T follicular helper cell (primary cell): ENCODE data around the gene FAF1.

ENCODE experiments used
- DNase-seq: peaks from one replicate; pipeline ENCODE4 v3.0.0-alpha.2; 2020; ENCODE audit warnings: low read depth

FAF1 gene

DNA sequence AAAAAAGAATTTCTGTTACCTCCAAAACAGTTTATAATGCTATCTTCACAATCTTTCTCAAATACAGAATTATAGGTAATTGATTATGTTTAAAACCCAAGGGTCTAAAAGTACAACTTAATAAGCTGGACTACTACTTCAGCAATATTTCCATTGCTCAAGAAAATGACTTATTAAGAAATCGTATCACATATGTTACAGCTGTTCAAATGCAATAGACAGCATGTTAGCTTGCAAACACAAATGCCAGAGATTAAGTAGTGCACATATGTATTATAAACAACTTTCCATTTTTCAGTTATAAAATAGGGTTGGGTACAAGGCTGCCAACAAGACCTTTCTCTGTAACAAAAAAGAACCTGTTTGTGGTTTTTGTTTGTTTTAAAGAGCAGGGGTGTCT lies 325.8 kb downstream of the FAF1 start:
- no peak for DNase-seq

DNA sequence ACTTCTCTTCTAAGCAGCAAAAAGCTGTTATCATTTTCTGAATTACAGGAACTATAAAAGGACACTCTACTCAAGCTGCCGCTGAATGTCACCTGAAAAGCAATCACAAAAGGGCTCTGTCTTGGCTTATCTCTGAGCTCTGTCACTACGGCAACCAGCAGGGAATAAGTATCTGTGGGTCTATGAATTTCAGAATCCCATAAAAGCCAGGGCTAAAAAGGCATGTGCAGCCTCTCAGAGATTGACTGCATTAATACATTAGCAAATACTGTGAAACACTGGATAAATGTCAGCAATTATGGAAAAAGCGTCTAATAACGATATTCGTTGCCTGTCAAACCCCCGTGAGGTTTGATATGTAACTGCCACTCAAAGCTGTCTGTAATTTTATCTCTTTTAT lies 326.6 kb downstream of the FAF1 start:
- no peak for DNase-seq

DNA sequence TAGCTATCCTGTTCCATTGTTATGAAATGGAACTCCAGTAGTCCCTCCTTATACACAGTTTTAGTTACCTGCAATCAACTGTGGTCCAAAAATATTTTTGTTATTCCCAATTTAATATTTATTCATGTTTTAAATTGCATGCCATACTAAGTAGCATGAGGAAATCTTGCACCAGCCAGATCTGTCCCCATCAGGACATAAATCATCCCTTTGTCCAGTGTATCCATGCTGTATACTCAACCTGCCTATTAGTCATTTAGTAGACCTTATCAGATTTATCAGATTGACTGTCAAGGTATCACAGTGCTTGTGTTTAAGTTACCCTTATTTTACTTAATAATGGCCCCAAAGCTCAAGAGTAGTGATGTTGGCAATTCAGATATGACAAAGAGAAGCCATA lies 328.9 kb downstream of the FAF1 start:
- DNase-seq = no peak

DNA sequence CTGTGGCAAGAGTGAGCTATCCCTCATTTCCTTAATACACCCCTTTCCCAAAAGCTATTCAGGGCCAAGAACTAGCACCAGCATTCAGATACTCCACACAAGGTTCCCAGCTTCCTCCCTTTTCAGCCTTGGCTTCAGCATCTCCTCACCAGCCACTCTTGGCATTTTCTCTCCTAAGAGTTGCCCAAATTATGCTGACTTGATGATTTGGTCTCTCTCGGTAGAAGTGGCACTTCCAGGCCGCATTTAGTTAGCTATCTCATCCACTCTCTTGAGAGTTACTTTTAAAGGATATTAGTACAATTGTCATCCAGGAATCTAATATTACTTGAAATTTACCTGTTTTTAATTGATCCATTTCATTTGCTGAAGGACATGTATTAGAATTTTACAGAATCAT lies 337.8 kb downstream of the FAF1 start:
- DNase-seq = no peak

DNA sequence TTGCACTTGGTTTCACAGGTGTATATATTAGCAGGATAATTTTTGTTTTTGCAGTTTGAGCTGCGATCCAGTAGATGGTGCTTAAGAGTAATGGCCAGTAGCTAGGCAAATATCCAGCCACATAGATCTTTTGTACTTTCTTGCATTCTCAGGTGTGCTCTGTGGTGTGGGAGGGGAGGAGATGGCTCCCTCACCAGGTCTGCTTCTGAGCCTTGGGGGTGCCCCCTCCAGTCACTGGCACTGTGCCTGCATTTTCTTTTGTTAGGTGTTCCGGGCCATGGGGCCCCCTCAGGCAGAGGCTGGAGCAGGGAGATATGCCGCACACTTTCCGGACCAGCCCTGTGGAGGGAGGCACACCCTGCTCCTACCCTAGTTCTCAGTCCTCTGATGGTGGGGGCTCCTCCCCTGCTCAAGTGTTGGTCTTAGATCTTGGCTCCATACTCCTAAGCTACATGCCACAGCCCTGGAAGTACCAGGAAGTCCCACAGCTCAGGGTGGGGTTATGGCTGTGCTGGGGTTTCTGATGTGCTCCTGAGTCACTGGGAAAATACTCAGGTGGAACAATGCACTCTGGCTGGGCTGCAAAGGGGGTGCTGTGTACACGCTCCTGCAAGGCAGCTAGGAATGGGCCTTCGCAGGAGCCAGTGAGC lies 339.3 kb downstream of the FAF1 start:
- DNase-seq = no peak

DNA sequence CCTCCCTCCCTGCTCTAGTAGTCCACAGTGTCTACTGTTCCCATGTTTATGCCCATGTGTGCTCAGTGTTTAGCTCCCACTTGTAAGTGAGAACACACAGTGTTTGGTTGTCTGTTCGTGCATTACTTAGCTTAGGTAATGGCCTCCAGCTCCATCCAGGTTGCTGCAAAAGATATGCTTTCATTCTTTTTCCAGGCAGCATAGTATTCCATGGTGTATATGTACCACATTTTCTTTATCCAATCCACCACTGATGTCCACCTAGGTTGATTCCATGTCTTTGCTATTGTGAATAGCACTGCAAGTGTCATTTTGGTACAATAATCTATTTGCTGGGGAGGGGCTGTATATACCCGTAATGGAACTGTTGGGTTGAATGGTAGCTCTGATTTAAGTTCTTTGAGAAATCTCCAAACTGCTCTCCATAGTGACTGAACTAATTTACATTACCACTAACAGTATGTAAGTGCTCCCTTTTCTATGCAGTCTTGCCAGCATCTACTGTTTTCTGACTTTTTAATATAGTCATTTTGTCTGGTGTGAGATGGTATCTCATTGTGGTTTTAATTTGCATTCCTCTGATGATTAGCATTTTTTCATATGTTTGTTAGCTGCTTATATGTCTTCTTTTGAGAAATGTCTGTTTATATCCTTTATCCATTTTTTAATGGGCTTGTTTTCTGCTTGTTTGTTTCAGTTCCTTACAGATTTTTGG lies 344.9 kb downstream of the FAF1 start:
- DNase-seq = no peak

DNA sequence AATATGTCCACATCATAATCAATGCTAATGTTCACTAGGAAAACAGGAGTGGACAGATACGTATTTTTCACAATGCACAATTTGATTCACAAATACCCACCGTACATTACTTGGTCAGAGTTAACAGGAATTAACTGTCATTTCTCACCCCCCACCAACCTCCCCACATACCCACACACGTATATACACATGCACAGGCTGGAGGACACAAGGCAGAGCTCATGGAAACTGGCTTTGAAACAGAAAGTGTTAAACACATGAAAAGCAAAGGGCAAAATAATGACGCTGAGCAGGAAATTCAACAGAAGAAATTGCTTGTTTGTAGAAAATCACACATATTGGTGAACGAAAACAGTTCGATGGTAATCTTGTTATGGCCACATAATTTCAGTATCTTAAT lies 348.4 kb downstream of the FAF1 start:
- no peak for DNase-seq

DNA sequence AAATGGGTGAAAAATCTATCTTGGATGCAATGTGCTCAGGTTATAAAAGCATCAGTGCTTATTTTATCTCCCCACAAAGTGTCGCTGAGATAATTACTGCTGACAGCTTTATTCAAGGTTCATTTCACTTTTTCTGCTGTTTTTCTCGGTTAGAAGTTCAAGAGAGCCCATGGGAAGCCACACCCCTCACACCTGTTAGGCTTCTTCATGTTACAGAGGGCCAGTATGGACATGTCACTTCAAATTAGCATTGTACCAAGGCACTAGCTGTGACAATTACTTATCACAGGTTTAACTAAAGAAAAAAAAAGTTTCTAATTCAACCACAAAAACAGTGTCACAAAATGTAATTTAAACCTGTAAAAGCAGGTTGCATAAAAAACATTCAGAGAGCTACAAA lies 349.5 kb downstream of the FAF1 start:
- DNase-seq = no peak

DNA sequence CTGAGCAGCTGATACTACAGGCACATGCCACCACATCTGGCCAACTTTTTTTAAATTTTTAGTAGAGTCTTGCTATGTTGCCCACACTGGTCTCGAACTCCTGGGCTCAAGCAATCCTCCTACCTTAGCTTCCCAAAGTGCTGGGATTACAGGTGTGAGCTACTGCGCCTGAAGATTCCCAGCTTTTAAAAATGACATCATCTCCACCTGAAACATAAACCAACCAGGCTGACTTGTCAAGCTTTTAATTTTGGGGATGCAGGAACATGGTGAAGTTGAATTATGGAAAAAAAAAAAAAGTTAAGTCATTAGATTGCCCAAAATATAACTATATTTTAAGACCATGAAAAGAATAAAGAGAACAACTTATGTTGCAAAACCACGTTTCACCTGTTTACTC lies 350.6 kb downstream of the FAF1 start:
- DNase-seq = no peak

DNA sequence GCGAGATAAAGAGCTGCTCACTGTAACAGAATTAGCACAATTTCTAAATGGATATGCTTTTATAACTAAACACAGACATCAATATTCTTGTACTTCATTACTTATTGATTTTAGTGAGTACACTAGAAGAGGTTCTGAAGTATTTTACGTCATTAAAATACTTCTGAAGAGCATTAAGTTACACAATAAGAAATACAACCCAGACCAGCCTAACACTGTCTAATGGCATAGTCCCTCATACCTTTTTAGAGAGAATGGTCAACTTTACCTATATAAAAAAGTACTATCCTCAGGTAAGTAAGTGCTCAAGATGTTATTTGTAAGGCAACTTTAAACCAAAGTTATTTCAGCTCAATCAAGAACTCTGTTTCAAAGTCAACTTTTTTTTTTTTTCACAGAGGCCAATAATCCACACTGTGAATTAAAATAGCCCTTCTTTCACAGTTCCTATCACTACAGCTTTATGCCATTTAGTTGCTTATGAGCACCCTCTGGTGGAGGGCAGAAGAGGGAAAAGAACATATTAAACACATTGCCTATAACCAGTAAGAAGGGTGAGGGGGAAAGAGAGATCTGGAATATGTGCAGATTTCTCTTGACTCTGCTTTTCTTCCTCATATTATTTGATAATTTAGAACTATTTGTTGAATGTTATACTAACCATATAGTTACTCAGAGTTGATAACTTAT lies 354.7 kb downstream of the FAF1 start:
- DNase-seq = no peak

DNA sequence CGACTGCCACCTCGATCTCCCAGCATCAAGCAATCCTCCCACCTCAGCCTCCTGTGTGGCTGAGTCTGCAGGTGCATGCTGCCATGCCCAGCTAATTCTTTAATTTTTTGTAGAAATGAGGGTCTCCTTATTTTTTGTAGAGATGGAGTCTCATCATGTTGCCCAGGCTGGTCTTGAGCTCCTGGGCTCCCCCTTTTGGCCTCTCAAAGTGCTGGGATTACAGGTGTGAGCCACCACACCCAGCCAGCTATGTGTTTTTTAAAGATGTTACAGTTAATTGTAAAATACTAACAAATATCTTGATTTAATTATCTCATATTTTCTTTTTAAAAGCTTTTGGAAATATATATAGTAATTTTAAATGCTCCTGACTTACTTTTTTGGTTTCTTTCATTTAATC lies 355.5 kb downstream of the FAF1 start:
- no peak for DNase-seq

DNA sequence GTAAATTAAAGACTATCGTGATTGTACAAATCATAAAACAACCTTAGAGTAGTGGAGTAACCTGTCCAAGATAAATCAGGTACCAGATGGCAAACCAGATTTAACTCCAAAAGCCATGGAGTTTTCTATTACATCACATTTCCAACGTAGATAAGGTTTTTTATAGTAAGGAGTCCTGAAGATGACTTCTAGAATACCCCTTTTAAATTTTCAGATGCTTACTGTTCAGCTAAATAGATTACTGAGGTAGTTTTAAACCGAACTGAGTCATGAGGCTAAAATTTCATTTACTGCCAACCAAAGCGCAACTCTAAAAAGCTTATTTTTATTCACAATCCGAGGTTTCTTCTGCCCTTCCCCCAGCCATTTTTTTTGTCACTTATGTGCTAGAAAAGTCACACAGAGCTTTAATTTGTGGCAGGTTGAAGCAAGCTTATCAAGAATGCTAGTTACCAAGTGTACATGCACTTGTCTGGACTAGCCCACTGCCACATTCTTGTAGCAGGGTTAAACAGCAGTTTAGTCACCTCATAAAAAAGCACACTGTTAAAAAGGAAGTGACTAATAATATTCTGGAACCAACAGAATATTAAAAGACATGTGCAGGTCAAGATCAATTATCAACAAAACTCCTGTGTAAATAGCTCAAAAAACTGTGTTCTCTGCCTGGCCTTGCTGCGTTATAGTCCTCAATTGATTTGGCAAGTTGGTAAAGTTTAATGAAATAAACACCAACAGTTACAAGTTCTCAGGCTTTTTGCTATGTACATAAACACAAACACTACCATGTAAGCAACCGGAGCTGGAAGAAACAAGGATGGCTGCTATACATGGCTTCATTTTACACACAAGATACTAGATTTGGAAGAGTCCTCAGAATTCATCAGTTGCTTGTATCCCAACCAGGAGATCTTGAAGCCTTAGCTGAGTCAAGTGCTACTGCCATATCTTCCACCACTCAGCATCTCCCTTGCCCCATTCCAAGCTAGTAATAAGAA lies 356.5 kb downstream of the FAF1 start:
- no peak for DNase-seq

DNA sequence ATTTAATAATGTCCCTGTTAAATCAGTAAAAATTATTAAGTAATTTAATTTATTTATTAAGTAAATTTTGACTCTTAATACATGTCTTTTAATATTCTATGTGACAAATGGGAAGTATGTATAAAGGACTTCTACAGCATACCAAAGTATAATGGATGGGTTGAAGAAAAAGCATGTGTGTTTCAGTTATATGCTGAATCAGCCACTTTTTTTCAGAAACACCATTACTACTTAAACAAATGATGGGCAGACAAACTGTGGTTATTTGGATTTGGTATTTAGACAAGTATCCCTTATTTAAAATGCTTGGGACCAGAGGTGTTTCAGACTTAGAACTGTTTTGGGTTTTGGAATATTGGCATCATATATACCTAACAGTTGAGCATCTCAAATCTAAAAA lies 360.5 kb downstream of the FAF1 start:
- no peak for DNase-seq

DNA sequence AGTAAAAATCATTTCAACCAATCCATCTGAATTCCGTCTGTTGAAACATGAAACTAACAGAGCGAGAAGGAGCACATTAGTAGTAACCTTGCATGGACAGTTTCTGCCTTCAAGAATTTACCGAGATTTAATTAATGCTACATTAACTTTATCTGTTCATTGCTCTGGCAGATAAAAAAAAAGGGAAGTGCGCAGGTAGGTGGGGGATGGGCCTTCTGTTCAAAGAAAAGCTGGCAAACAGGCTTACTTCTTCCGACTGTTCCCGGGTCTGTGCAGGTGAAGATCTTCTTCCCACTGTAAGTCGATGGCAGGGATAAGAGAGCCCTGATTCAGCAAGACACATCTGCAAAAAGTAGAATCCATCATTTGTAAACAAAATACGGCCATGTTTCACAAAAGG lies 364.2 kb downstream of the FAF1 start:
- no peak for DNase-seq

DNA sequence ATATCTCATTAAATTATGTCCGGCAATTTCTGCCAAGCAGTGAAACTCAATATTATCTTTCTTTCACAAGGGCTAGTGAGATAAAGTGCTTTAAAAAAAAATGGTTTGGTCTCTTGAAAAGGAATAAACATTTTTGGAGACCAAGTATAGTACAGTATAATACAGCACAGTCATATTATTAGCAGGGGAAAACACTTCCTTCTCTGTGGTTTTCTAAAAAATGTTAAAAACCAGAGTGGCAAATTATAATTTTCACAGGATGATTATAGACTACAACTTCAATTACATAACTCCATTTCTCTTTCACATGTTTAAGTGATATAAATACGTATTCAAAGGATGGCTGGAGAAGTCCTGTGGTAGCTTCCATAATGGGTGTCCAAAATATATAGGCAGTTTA lies 366.6 kb downstream of the FAF1 start:
- no peak for DNase-seq

DNA sequence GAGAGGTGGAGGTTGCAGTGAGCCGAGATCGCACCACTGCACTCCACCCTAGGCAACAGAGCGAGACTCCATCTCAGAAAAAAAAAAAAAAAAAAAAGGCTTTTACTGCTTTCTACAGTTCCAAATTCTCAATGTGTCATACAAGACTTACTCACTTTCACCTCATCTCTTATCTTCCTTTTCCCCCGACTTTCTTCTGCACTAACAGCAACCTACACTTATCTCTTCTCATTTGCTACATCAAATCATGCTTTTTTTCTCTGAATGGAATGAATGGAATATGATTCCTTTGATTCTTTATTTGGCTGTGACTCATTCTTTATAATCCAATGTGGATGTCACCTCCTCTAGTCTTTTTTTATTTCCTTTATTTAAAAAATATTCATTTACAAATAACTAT lies 368.5 kb downstream of the FAF1 start:
- DNase-seq = no peak

DNA sequence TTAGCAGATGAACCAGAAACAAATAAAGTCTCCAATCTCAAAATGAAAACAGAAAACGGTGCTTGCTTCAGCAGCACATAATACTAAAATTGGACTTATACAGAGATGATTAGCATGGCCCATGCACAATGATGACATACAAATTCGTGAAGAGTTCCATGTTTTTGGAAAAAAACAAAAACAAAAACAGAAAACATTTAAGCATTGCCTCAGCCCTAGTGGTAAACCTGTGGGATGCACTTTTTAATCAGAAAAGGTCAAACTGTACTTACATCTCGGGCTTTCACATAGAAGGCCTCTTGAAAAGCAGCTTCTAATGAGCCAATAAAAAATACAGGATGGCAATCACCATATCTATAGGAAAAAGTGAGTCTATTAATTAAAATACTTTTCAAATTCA lies 377.7 kb downstream of the FAF1 start:
- DNase-seq = no peak

DNA sequence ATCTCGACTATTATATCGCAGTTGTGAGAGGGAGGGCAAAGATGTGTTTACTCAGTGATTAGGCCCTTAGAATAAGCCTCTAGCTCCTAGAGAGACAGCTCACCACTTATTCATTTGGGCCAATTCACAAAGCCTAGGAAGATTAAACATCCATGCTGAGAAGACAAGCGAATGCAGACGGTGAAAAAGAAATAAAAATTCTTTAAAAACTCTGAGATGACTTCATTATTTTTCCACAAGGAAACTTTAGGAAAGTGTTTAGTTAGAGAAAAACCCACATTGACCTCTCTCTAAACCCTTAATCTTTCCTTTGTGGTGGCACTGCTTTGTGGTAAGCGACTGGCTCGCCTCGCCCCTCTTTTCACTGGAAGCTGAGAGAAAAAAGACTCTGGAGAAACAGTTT lies 390.0 kb downstream of the FAF1 start:
- no peak for DNase-seq

DNA sequence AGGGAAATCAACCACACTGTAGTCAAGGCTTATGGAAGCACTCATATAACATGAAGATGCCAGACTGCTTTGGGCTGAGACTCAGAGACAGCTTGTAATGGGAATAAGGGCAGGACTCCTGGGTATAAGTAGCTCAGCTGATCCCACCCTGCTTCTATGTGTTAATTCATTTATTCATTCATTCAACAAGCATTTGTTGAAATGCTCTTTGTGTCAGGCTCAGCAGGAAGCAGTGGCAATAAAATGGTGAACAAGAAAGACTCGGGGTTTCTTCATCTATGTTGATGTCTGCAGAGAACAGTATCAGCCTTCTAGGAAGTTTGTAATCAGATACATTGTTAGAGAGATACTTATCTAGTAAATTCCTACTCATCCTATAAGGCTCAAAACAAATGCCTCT lies 391.3 kb downstream of the FAF1 start:
- no peak for DNase-seq

DNA sequence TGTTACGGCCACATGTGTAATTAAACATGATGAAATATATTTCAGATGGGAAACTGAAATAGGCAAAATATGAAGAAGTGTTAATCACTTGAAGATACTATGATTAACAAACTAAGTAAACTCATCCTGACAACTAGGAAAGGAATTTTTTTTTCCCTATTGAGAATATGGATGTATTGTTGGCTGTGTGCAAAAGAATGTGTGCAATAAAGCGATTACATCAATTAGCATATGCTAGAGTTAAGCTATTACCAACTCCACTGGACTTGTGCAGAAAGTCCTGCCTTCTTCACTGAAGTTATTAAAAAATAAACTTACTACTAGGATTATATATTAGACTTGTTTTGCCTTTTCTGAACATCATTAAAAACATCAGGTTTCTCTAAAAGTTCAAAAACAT lies 393.7 kb downstream of the FAF1 start:
- no peak for DNase-seq

DNA sequence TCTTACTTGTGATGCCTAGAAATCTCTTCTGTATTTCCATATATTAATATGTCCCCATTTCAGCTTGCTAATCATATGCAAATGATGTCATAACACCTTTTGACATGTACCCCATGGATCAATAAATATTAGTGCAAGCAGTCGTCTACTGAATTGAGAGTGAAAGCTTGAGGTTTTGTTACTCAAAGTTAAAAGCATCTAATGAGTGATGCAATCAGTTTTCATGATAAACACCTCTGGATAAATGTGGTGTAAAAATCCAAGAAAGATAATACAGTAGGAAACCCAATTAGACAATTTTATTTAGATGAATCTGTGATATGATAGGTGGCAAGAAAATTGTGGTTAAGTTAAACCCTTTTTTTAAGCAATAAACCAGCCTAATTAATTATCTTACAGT lies 395.6 kb downstream of the FAF1 start:
- DNase-seq = no peak

DNA sequence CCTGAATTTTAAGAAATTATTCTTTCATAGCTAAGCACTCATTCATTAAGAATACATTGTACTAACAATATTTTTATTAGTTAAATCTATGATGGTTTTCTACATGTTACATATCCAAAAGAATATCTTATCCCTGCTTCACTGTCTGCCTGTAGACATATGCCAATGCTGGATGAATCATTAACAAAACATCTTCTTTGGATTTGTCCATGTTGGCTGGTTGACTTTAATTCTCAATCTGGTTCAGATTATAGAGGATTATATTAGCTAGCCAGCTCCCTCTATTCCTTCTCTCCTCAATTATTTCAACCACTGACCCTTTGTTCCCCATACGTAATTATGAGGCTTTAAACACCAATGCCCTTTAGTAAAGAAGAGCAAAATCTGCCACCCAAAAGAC lies 398.0 kb downstream of the FAF1 start:
- DNase-seq = no peak
